Neural cell (in vitro differentiated cells): ENCODE measurements around the gene SEPTIN2. TPM values are rescaled to one million over a fixed set of nuclear protein-coding genes. Genes with fewer than 3 reads are reported as not detected.

ENCODE experiments used
- H2AFZ ChIP-seq: fragments of 200-600, 300-800 bp; sonication (generic), shearing (Covaris generic); 2 replicates; pipeline ENCODE4 v1.6.0; 2014; ENCODE audit warnings: low read depth, mild to moderate bottlenecking, antibody characterized with exemption, low read length, moderate library complexity
- H3F3A ChIP-seq: fragments of 200-600 bp; shearing (Covaris generic); 2 replicates; pipeline ENCODE4 v1.6.1; 2016; ENCODE audit warnings: mild to moderate bottlenecking, moderate library complexity, mixed read lengths, antibody characterized with exemption, low read length; ENCODE audit not compliant: insufficient read depth, poor library complexity, severe bottlenecking
- H3K27ac ChIP-seq: fragments of 200-600, 300-800 bp; sonication (generic), shearing (Covaris generic); 2 replicates; pipeline ENCODE4 v1.5.1; 2014; ENCODE audit warnings: mild to moderate bottlenecking, low read length, moderate library complexity
- H3K27me3 ChIP-seq: fragments of 300-800, 200-600 bp; sonication (generic), shearing (Covaris generic); 2 replicates; pipeline ENCODE4 v1.6.0; 2014; ENCODE audit warnings: mild to moderate bottlenecking, low read depth, low read length, moderate library complexity; ENCODE audit not compliant: insufficient read depth
- H3K36me3 ChIP-seq: fragments of 300-800, 200-600 bp; sonication (generic), shearing (Covaris generic); 2 replicates; pipeline ENCODE4 v1.5.1; 2014; ENCODE audit warnings: mild to moderate bottlenecking, antibody characterized with exemption, low read length, moderate library complexity; ENCODE audit not compliant: insufficient read depth
- H3K4me2 ChIP-seq: fragments of 300-800, 200-600 bp; sonication (generic), shearing (Covaris generic); 2 replicates; pipeline ENCODE4 v1.6.0; 2014; ENCODE audit warnings: mild to moderate bottlenecking, low read length
- H3K4me3 ChIP-seq: fragments of 300-800, 200-600 bp; sonication (generic), shearing (Covaris generic); 2 replicates; pipeline ENCODE4 v1.5.1; 2014; ENCODE audit warnings: mild to moderate bottlenecking, low read length, moderate library complexity
- H3K79me2 ChIP-seq: fragments of 200-600 bp; shearing (Covaris generic); replicated peaks from 2 replicates; pipeline ENCODE4 v1.6.0; 2014; ENCODE audit warnings: mild to moderate bottlenecking, low read length, moderate library complexity; ENCODE audit not compliant: insufficient read depth
- H3K9ac ChIP-seq: fragments of 300-800, 200-600 bp; sonication (generic), shearing (Covaris generic); 2 replicates; pipeline ENCODE4 v1.6.1; 2016; ENCODE audit warnings: mild to moderate bottlenecking, low read length, mixed read lengths
- H3K9me2 ChIP-seq: fragments of 200-600 bp; shearing (Covaris generic); 2 replicates; pipeline ENCODE4 v1.6.1; 2016; ENCODE audit warnings: mild to moderate bottlenecking, low read length, mixed read lengths; ENCODE audit not compliant: insufficient read depth
- H3K9me3 ChIP-seq: fragments of 200-600, 300-800 bp; sonication (generic), shearing (Covaris generic); 2 replicates; pipeline ENCODE4 v1.6.1; 2016; ENCODE audit warnings: mild to moderate bottlenecking, mixed run types, low read length, moderate library complexity, mixed read lengths
- H4K20me1 ChIP-seq: fragments of 200-600 bp; shearing (Covaris generic); 2 replicates; pipeline ENCODE4 v1.6.1; 2016; ENCODE audit warnings: mild to moderate bottlenecking, mixed run types; ENCODE audit not compliant: insufficient read depth
- EP300 ChIP-seq: fragments of 450-650 bp; conservative IDR thresholded peaks from 2 replicates; pipeline ENCODE4 v1.6.1; 2014; ENCODE audit warnings: antibody characterized with exemption, mild to moderate bottlenecking, moderate library complexity; ENCODE audit not compliant: poor library complexity, severe bottlenecking
- EZH2 ChIP-seq: fragments of 200-600, 300-800 bp; shearing (Covaris generic), sonication (generic); IDR thresholded peaks from 2 replicates; pipeline ENCODE4 v1.6.1; 2014; ENCODE audit warnings: antibody characterized with exemption, low read length, borderline replicate concordance, mild to moderate bottlenecking; ENCODE audit not compliant: insufficient read depth, poor library complexity, severe bottlenecking
- MXI1 ChIP-seq: fragments of 450-650 bp; conservative IDR thresholded peaks from 2 replicates; pipeline ENCODE4 v1.6.1; 2014; ENCODE audit warnings: antibody characterized with exemption, mild to moderate bottlenecking; ENCODE audit not compliant: poor library complexity, severe bottlenecking
- POLR2AphosphoS5 ChIP-seq: IDR thresholded peaks from 2 replicates; pipeline ENCODE4 v1.6.1; 2012
- RAD21 ChIP-seq: fragments of 450-650 bp; conservative IDR thresholded peaks from 2 replicates; pipeline ENCODE4 v1.6.1; 2014; ENCODE audit warnings: antibody characterized with exemption, mild to moderate bottlenecking, moderate library complexity
- REST ChIP-seq: IDR thresholded peaks from 2 replicates; pipeline ENCODE4 v1.6.1; 2012; ENCODE audit warnings: borderline replicate concordance
- SMC3 ChIP-seq: fragments of 450-650 bp; conservative IDR thresholded peaks from 2 replicates; pipeline ENCODE4 v1.6.1; 2014; ENCODE audit warnings: antibody characterized with exemption, mild to moderate bottlenecking, moderate library complexity; ENCODE audit not compliant: poor library complexity
- TAF1 ChIP-seq: IDR thresholded peaks from 2 replicates; pipeline ENCODE4 v1.6.1; 2012; ENCODE audit warnings: low read depth
- polyA plus RNA-seq: library from polyadenylated mRNA; depleted of rRNA; stranded (reverse); fragments of >200 nt; gene quantifications from 2 replicates; pipeline ENCODE4 v1.2.3, GENCODE V29; 2014
- TF ChIP-seq, protein P1 (sequence below): fragments of 450-650 bp; IDR thresholded peaks from 2 replicates; pipeline ENCODE4 v1.5.1; 2014; ENCODE audit warnings: antibody characterized with exemption, mild to moderate bottlenecking, moderate library complexity; ENCODE audit not compliant: poor library complexity, severe bottlenecking

Gene SEPTIN2
- polyA plus RNA-seq, 1 donor from 2014 or later = 467 TPM

DNA sequence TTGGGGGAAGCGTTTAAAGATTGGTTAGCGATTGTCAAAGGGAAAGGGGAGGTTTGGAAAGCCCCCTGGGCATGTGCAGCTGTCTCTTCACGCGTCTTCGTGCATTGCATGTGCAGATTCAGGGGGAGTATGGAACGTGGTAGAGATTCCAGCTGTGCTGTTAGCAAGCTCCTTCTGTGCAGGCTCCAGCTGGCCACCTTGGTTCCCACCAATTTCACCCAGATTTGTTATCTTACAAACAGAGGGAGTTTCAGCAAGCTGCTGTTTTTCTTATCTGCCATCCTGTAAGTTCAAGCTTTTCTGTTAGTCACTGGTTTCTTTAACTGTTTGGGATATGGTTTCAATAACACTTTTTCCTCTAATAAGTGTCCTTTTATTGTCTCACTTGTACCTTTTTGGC lies 70.8 kb downstream of the SEPTIN2 start:
- no peak overlapping the region for H3K9ac ChIP-seq
- H3K4me3 ChIP-seq = no peak overlapping the region
- H3K36me3 ChIP-seq = no peaks in the 10 kb centered on the region
- no peaks in the 10 kb centered on the region for H3K9me3 ChIP-seq
- H2AFZ ChIP-seq = no peak overlapping the region
- no peaks in the 10 kb centered on the region for H3K79me2 ChIP-seq
- no peaks in the 10 kb centered on the region for H3K27me3 ChIP-seq
- TF ChIP-seq, protein P1, sequence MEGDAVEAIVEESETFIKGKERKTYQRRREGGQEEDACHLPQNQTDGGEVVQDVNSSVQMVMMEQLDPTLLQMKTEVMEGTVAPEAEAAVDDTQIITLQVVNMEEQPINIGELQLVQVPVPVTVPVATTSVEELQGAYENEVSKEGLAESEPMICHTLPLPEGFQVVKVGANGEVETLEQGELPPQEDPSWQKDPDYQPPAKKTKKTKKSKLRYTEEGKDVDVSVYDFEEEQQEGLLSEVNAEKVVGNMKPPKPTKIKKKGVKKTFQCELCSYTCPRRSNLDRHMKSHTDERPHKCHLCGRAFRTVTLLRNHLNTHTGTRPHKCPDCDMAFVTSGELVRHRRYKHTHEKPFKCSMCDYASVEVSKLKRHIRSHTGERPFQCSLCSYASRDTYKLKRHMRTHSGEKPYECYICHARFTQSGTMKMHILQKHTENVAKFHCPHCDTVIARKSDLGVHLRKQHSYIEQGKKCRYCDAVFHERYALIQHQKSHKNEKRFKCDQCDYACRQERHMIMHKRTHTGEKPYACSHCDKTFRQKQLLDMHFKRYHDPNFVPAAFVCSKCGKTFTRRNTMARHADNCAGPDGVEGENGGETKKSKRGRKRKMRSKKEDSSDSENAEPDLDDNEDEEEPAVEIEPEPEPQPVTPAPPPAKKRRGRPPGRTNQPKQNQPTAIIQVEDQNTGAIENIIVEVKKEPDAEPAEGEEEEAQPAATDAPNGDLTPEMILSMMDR = no peak
- TF ChIP-seq EP300 (no peak), REST (no peak), TAF1 (no peak), RAD21 (no peak), MXI1 (no peak), SMC3 (no peak), POLR2AphosphoS5 (no peak), EZH2 (no peak)
- no peaks in the 10 kb centered on the region for H3K9me2 ChIP-seq
- no peak overlapping the region for H3K4me2 ChIP-seq
- H4K20me1 ChIP-seq = no peaks in the 10 kb centered on the region
- H3K27ac ChIP-seq = no peak overlapping the region
- no peaks in the 10 kb centered on the region for H3F3A ChIP-seq

DNA sequence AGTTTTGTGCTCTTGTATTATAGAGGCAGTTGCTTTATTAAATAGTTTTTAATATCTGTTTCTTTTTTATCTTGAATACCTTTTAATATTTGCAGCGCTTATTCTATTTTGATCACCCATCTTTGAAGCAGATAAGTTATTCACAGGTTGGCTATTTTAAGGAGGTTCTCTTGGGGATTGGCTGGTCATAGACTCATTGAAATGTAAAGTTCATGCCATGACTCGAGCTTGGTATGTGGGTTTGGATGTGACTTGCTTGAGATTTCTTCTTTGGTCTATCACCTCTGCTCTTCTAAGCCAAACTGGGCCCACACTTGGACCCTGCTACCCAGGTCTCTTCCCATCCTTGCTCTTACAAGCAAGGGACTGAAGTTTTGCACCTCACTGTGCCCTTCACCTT lies 74.0 kb downstream of the SEPTIN2 start:
- Histone ChIP-seq H3K79me2 (no peaks in the 10 kb centered on the region), H3K4me3 (no peak overlapping the region), H3K27ac (no peak overlapping the region), H3K27me3 (no peaks in the 10 kb centered on the region), H3F3A (no peaks in the 10 kb centered on the region), H4K20me1 (no peaks in the 10 kb centered on the region), H3K9me3 (no peaks in the 10 kb centered on the region), H3K9ac (no peak overlapping the region), H3K4me2 (no peak overlapping the region), H3K9me2 (no peaks in the 10 kb centered on the region), H3K36me3 (no peaks in the 10 kb centered on the region), H2AFZ (no peak overlapping the region)
- no peak for TF ChIP-seq REST
- TF ChIP-seq POLR2AphosphoS5 = no peak
